ENCODE results near the gene EPGN.

Gene EPGN, protein sequence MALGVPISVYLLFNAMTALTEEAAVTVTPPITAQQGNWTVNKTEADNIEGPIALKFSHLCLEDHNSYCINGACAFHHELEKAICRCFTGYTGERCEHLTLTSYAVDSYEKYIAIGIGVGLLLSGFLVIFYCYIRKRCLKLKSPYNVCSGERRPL

DNA sequence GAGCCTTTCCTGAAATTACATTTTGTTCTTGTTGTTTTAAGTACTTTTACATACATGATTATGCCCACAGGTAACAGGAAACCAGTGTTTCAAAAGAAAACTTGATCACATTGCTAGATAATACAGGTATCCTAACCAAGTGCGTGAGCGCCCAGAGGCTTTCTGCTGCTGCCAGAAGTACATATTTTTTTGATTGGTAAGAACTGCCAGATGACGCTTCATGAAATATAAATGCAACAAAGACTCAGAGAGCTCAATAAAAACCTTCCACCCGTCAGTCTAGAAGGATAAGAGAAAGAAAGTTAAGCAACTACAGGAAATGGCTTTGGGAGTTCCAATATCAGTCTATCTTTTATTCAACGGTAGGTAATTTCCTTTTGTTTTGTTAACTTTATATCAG, at the start of gene EPGN:
EPGN (plus strand) TSS at position 256 of the 400 bp plus-strand sequence; CDS start at position 320, 64 bp downstream.
- peak; percentile 39 for DNase-seq

- peak; percentile 8 for DNase-seq
These were observed 49.3 kb upstream of the EPGN start for GRCh38 chr4:74258963-74259362.

GRCh38 chr4:74260036-74260435, 48.2 kb upstream of the EPGN start:
- no peak for DNase-seq

- DNase-seq, result peak; percentile 3
These were observed 45.7 kb upstream of the EPGN start for GRCh38 chr4:74262522-74262921.

DNA sequence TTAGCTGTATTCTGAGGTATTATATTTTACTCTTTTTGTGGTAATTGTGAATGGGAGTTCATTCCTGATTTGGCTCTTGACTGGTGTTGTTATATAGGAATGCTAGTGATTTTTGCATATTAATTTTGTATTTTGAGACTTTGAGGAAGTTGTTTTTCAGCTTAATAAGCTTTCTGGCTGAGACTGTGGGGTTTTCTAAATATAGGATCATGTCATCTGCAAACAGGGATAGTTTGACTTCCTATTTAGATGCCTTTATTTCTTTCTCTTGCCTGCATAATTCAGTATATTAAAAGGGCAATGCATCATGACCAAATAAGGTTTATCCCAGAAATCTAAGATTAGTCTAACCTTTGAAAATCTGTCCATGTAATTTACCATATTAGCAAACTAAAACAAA, 44.7 kb upstream of the EPGN start:
- DNase-seq, result no peak

DNA sequence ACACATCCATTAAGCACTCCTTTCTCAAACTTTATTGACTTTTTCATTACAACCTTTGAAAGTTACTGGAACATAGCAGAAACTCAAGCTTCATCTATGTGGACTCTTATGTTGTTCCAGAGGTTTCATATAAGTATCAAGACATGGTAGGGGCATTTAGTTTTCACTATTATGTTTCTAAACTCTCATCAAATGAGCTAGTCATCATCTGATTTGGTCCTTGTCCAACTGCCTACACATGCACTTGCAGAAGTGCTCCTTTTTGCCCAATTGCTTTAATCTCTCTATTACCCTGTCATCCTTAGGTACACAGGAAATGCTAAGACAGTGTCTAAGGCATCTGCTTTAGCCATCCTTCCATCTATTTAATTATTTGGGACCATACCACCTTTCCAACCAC, 42.2 kb upstream of the EPGN start:
- DNase-seq, result no peak

DNA sequence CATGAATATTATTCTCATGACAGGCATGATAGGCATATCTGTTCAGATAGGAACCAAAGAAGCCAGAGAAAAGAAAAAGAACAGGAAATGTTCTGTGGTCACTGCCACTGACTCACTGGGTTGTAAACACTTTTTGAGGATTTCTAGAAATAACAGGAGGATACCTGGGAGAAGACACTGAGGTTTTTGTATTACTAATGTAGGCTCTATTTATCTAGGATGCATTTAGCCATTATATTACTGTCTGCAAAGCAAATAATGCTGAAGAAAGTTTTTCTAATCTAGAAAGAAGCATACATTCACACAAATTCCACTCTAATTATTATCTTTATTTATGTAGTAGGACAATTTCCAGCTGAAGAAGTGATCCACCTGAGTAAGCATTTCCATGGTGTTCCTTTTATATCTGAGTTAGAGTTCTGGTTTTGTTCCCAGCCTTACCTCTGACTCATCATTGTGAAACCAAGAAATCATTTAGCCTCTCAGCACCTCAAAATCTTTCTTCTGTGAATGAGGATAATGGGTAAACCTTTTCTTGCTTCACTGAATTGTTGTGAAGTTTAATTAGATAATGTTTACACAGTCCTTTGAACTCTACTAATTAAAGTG, 40.2 kb upstream of the EPGN start:
- no peak for DNase-seq

DNA sequence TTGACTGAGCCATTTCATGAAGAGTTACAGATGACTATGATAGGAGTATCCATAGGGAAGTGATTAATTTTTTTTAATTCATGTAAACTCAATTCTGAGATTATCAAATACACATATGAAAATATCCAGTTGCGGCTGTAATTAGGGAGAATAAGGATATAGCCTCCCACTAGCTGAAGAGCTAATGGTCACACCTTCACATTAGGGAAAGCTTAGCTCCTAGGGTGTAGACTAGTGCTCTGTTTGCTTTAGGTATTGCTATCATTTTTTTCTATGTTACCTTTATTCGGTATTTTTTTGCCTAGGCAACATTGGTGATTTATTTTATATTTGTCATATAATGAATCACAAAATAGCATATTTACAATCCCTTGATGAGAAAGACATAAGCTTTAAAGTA, 39.6 kb upstream of the EPGN start:
- DNase-seq, result no peak

GRCh38 chr4:74278490-74278889, 29.8 kb upstream of the EPGN start:
- DNase-seq, result no peak

- DNase-seq, result no peak
These were observed 28.6 kb upstream of the EPGN start for GRCh38 chr4:74279716-74280115.

GRCh38 chr4:74282926-74283325, 25.3 kb upstream of the EPGN start:
- no peak for DNase-seq

DNA sequence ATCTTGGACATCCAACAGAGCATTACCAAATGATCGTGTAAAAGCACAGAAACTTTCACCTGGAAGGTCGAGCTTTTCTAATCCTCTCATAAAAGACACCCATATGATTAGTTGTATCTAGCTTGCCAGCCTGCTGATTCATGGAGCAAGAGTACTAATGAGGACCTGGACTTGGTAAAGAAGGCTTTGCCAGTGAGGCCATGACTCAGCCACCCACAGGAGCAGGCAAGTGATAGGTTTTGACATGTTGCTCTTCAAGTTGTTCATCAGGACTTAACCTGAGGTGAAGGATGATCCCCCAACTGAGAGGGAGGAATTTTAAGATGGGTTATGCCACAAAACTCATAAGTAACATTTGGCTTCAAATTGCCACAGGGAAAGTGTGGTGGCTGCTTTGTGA, 24.7 kb upstream of the EPGN start:
- DNase-seq, result no peak

DNA sequence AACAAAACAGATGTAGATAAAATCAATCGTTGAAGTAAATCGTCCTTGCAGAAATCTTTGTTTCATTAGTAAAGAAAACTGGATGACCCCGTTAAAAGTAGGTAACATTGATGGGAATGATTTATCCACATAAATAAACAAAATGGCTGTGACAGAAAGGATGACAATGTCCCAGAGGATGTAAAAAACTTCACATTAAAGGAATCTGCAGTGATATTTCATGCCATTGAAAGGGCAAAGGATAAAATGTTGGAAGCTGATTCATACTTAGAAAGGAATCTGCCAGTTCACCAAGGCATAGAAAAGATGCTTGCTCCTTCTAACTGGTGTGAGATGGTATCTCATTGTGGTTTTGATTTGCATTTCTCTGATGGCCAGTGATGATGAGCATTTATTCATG, 24.2 kb upstream of the EPGN start:
- DNase-seq, result no peak

GRCh38 chr4:74287164-74287563, 21.1 kb upstream of the EPGN start:
- DNase-seq, result no peak

DNA sequence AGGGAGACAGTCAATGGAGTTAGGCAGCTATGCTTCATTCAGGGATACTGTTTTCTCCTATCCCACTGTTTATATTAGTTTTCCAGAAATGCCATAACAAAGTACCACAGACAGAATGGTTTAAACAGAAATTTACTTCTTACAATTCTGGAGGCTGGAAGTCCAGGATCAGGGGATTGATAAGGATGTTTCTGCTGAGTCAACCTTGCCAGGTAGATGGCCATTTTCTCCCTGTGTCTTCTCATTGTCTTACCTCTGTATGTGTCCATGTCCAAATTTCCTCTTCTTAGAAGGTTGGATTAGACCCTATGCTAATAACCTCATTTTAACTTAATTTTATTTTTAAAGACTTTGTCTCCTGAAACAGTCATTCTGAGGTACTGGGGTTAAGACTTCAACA, 20.5 kb upstream of the EPGN start:
- no peak for DNase-seq

- DNase-seq, result no peak
These were observed 16.8 kb upstream of the EPGN start for GRCh38 chr4:74291471-74291870.

DNA sequence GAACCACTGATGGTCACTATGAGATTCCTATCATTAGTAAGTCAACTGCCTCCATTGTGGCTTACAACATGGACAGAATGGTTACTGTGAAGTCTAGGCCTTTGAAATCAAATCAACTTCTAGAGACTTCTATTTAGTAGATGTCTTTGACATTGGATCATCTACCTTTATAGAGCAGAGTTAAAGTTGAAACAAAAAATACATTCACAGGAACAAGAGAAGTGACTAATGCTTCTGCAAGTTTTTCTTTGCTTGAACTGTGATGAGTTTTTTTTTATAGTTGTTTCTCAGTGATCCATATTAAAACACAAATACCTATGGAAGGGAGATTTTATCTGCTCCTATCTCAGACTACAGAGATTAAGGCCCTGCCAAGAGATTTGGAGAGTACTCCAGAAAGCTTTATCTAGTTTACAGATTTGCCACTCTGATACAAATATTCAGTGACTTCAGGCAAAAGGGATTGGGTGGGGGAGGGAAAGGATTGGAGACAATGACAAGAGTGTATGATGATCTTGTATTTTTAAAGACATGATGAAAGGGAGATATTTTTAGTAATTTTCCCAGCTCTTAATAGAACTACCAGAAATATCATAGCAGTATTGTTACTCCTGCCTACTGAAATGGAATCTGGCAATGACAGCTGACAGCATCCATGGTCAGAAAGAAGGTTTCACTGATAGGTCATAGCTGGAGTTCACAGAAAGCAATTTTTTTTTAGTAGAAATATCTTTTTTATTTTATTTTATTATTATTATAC, 16.0 kb upstream of the EPGN start:
- DNase-seq, result no peak

GRCh38 chr4:74293558-74293957, 14.7 kb upstream of the EPGN start:
- no peak for DNase-seq

- no peak for DNase-seq
These were observed 13.6 kb upstream of the EPGN start for GRCh38 chr4:74294681-74295080.

DNA sequence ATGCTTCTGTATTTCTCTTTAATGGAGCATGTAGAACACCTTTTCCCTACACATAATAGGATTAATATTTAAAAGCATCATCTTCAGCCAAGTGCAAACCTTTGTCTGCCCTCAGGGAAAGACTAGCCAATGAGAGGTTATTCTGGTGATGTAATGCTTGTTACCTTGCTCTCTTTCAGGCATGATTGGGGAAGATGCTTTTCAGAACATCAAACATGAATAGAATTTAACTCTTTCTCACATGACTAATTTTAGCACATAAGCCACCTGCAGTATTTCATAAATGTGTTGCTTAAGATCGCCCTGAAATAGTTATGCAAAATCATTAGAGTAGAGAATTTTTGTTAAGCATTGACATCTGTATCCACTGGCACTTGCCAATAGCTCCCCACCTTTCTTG, 10.7 kb upstream of the EPGN start:
- DNase-seq, result no peak

- no peak for DNase-seq
These were observed 4.1 kb upstream of the EPGN start for GRCh38 chr4:74304095-74304625.

GRCh38 chr4:74305000-74305399, 3.3 kb upstream of the EPGN start:
- DNase-seq, result no peak

GRCh38 chr4:74307170-74307569, 1.1 kb upstream of the EPGN start:
- no peak for DNase-seq

DNA sequence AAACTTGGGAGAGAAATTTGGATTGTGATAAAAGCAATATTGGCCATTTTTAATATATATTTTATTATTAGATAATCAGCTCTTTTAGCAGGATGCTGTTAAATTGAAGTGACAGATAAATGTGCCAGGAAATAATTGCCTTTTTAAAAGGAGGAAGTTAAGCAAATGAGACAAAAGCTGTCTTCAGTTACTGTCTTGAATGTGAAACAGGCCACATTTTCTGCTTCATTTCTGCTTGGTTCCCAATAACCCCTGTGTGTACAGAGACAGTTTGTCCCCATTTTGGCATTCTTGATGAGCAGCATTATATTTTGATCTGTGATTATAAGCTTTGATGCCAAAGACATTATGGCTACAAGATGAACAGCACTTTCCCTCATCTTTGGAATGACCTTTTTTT, 953 bp downstream of the EPGN start:
- DNase-seq, result no peak
